Activated naive CD4-positive, alpha-beta T cell (primary cell): ENCODE data around the gene XCL1.
"Not testable (repeated sequence)": the region's sequence is repeated elsewhere in the genome, so short reads cannot be mapped to it uniquely, and the experiment has no call there.

ENCODE experiments used
- DNase-seq, 4 experiments: peaks; one replicate each; lab custom pipeline; 2025; lab: John Stamatoyannopoulos, UW

XCL1 gene

DNA sequence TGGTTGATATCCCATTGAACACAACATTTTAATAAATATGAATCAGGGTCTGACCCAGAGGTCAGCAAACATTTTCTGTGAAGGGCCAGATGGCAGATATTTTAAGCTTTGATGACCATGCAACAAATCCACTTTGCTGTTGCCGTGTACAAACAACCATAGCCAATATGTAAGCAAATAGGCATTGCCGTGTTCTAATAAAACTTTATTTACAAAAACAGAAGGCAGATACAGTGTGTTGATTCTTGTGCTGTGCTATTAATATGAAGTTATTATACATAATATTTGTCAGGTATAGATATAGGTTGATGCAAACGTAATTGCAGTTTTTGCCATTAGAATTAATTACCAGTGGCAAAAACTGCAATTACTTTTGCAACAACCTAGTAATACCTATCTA, 8.8 kb upstream of the XCL1 start:
- no peak for DNase-seq

DNA sequence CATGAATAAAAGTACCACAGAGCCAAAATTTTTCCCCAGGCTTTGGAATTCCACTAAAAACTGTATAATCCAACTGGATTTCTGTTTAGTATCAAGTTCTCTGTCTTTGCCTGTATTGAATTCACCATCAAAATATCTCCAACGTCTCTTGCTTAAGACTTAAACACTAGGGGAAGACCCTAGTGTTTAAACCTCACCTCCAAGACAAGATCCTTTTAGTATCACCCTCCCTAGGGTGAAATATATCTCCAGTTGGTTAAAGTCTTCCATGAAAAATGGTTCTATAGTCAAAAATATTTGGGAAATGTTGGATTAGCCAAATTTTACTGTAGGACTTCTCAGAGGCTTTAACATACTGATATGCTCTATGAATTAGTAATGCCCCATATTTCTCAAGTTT, 8.1 kb upstream of the XCL1 start:
- no peak for DNase-seq

DNA sequence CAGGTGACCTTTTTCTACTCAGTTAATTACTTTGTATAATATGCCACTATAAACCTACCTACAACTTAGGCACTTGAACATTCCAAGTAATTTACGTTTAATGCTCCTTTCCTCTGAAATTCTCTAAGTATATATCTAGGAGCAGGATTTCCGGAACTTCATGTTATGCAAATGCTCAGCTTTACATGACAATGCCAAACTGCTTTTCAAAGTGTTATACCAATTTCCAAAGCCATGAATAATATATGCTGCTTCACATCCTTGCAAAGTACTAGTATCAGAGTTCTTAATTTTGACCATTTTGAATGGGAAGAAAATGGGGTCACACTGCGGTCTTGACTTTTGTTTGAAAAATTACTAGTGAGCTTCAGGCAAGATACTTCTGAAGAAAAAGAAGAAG, 5.8 kb upstream of the XCL1 start:
- DNase-seq, result no peak

DNA sequence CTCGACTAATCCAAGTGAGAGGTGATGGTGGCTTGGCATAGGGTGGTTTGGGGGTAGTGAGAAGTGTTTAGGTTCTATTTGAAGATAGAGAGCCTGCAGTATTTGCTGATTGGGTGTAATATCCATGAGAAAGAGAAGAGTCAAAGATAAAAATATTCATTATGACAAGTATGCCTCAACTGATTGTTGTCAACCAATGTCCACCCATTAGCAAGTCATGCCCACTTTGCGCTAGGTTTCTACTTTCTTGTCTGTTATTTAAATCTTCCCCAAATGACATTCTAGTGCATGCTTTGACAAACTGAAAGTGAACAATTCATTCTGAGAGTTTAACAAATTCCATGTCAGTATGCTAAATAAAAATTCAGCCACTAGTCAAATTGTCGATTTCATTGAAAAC, 3.8 kb upstream of the XCL1 start:
- no peak for DNase-seq

DNA sequence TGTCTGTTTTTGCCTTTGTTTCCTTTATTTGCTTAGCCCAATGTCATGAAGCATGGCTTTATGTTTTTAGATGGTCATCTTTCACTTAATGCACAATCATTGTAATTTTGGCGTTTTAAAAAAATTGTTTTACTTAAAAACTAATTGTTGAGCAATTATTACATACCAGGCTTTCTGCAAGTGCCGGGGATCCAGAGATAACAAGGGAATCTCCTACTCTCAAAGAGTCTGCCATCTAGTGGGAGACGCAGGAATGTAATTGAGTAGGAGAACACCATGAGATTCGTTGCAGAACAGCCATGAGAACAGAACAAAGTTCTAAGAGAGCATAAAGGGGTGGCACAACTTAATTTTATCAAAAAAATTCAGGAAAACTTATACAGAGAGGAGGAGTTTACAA, 2.2 kb upstream of the XCL1 start:
- DNase-seq, result not testable (repeated sequence)

DNA sequence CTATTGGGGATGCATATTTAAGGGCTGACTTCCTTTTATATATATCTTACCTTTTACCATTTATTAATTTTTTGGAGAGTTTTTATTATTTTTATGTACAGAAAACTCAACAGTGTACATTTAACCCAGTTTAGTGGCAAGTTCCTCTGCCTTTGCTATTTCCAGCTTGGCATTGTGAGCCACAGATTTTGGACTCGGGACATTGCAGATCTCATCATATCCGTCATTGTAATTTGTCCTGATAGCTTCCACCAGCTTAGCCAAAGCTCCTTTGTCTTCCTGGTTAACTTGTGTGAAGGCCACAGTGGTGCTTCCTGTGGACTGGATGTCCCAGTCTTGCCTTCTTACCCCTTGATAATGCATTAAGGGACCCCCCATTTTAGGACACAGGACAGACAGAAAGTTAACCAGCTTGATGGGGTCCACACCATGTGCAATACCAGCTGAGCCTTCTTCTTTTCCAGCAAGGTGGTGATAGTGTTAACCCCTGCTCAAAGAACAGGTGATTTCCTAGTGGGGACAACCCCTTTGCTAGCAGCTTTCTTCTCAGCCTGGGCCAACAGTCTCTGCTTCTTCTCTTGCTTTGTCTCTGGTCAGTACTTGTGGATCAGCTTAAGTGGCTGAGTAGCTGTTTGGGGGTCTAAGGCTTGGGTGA, 2.3 kb downstream of the XCL1 start:
- not testable (repeated sequence) for DNase-seq

DNA sequence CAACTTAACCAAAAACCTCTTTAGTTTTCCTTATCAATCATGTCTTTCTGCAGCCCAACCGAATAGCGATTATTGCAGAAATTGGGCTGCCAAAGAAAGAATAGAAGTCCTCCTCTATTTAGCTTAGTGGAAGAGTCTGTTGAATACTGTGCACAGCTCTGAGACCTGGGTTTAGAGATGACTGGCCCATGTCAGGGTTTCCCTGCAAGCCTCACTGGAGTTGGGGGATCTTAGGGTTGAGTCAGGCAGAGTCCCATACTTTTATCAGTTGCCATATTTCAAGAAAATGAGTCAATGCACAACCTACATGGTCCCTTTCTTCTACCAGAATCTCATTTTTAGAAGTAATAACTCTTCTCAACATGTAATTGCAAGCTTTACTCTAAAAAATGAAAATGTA, 3.9 kb downstream of the XCL1 start:
- DNase-seq, result not testable (repeated sequence)

DNA sequence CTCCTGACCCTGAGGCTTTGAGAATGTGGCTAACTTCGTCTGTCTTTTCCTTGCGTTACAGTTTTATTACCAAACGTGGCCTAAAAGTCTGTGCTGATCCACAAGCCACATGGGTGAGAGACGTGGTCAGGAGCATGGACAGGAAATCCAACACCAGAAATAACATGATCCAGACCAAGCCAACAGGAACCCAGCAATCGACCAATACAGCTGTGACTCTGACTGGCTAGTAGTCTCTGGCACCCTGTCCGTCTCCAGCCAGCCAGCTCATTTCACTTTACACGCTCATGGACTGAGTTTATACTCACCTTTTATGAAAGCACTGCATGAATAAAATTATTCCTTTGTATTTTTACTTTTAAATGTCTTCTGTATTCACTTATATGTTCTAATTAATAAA, 4.6 kb downstream of the XCL1 start:
- not testable (repeated sequence) for DNase-seq

DNA sequence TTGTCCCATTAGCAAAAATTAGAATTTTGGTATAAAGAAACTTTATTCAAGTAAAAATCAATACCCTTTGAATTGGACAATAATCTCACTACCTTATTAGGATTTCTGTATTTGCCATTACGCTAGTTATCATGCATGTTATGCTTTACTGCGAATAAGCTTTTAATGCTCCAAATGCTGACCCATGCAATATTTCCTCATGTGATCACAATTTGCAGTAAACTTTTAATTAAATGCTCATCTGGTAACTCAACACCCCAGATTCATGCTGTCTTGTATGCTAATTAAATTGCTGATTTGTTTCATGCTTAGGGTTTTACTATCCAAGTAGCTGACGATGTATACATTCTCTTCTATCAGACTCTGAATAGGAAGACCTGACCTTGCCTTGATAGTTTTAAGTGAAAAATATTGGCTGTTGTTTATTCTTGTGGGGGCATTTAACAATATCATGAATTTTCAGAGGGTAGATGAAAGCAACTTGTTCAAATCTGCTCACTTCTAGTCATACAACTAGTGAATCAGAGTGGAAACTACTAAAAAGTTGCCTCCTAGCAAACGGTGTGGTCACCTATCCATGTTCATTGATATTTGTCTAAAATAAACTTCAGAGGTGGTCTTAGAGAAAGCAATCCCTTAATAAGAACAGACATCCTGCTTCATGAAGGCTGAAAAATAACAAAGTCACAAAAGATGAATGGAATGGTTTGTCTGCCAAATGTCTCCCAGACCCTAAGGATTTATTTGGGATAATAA, 5.6 kb downstream of the XCL1 start:
- DNase-seq, result no peak

DNA sequence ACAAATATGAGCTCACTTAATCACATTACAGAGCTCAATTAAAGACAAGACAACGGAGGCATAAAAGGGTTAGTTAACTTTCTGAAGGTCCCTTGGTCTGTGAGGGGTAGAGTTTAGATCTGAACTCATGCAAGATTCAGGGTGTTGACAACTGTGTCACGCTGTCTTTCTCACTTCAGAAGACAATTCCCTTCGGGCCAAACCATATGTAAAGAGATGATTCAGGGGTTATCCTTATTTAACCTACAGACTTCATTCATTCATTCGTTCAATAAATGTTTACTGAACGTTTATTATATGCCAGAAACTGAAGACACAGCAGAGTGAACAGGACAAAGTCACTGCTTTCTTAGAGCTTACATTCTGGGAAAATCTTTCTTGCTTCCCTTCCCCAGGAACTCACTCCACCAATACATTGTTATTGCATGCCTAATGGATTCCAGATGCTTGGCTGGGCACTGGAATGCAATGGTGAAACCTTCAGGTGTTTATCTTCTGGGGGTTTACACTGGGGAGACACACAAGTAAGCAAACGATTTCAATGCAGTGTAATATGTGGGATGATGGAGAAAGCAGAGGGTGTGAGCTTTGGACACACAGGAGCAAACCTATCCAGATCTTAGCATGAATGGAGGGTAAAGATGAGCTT, 6.4 kb downstream of the XCL1 start:
- no peak for DNase-seq

DNA sequence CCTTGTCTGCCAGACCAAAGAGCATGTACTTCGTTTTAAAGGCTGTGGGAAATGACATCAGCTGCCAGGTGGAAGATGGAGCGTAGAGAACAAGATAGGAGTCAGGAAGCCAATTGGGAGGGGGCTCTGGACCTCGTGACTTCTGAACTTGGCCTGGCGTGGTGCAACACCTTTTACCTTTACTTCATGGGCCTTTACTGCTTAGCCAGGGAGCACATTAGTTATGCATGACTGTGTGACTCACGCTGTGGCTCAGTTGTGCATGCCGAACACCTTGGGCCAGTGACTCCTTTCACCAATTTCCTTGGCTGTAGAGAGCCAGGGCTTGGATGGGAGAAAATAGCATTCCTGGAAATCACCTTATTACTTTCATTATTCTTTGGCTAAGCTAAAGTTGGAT, 7.2 kb downstream of the XCL1 start:
- DNase-seq, result no peak

DNA sequence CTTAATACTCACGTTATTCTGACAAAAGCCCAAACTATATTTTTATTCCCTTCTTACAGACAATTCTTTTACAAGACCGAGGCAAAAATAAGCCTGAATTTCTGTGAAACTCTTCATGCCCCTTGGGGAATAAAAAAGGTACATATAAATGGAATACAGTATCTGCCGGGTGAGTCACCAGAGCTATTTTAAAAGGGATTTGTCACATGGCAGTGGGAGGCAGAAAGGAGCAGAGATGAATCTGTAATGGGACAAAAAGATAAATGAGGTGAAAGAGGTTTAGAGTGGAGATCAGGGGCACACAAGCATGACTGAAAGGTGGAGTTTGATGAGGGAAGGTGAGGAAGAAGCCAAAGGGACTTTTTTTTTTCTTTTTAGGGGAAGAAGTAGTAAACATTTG, 8.8 kb downstream of the XCL1 start:
- DNase-seq, result no peak

DNA sequence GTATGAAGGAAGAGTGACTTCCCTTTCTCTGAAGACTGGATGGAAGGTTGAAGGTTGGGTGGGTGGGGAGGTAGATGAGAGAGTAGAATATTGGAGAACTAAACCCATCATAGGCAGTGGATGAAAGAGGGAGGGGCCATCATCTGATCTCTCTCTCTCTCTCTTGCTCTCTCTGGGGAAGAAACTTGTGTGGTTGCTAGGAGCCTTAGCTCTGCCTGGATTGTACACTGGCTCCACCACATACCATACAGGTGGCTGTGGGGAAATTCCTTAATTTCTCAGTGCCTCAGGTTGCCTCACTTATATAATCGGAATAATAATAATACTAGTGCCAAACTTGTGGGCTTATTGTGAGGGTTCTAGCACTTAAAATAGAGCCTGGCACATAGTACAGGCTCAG, 9.5 kb downstream of the XCL1 start:
- DNase-seq, result no peak

DNA sequence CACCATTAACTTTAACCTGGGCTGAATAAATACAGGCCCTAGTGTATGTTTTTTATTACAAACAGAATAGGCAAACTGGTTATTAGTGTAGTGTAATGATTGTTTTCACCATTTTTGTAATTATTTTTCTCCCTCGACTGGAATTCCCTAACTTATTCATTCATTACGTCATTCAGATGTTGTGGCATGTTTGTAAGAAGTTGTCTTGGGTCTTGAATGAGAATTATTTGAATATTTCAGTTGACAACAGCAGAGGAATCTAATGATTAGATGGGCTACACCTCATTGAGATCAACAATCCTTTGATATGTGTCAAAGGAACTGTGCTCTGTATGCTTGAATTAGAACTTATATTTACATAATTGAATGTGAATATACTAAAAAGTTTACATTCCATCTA, 12.8 kb downstream of the XCL1 start:
- DNase-seq, result no peak

DNA sequence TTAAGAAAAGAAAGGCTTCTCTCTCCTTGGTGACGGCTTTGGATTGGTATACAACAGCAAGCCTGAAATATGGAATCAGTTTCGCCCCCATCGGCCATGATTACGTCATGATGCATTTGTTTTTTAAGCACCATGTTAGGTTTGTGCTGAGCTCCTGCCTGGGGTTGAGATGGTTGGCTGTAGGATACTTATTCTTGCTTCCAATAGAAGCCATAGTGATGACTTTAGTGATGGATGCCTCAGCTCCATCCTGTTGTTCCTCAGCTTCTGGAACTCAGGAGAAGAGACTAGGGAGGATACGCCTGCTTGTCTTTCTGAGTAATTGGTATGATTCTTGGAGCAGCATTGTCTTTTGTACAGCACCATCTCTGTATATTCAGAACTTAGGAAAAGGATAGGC, 14.7 kb downstream of the XCL1 start:
- no peak for DNase-seq

DNA sequence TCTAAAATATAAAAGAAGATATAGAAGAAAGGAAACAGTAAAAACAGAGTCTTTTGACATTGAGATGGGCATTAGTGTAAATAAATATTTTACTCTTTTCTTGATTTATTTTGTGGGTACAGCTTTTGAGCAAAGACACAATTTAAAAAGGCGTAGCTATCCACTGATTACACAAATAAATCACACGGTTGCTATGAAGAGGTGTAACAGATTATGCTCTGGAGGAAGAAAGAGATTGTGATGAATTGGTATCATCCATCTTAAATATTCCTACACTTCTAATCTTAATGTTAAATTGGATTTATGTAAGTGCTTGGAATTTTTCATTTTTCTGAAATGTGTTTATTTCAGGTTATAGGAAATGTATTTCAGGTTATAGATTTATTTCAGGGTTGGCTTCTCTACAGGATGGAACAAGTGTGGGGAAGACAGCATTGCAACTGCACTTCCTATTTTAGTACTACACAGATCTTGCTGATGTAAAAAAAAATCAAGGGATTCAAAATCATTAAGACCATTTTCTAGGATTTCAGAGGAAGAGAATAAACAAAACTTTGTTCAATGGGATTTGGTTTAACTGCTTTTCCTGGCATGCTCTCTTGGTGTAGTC, 15.3 kb downstream of the XCL1 start:
- no peak for DNase-seq

DNA sequence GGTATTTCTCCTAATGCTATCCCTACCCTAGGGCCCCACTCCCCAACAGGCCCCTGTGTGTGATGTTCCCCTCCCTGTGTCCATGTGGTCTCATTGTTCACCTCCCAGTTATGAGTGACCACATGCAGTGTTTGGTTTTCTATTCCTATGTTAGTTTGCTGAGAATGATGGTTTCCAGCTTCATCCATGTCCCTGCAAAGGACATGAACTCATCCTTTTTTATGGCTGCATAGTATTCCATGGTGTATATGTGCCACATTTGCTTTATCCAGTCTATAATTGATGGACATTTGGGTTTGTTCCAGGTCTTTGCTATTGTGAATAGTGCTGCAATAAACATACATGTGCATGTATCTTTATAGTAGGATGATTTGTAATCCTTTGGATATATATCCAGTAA, 19.0 kb downstream of the XCL1 start:
- not testable (repeated sequence) for DNase-seq

DNA sequence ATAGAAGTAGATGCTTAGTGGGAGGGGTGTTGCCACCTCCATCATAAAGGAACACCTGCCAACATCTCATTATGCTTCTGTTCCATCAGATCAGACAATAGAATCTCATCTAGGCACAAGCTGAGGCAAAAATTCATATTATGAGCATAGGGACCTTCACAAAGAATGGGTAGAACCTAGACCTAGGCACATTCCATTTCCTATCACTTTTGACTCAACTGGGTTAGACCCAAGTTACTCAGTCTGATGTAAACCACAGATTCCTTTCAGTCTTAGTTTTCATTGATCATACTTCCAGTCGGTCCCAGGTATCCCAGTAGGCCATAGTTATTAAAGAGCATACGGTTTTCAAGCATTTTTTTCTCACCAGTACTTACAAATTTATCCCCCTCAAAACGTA, 21.7 kb downstream of the XCL1 start:
- no peak for DNase-seq

DNA sequence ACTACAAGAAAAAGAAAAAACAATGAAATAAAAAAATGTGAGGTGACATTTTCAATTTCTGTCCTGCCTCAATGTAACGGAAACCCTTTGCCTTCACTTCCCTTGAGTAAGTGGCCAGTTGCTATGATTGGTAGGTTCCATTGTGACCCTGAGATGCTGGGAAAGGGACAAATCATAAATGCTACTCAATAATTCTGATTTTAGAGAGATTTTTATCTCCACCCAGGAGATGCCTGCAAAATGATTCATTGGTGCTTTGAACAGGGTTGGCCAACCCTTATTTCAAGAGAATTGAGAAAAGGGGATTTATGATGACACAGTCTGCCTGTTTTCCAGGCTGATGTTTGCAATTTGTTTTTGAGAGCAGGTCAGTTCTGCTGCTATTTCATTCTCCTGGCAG, 22.5 kb downstream of the XCL1 start:
- no peak for DNase-seq

DNA sequence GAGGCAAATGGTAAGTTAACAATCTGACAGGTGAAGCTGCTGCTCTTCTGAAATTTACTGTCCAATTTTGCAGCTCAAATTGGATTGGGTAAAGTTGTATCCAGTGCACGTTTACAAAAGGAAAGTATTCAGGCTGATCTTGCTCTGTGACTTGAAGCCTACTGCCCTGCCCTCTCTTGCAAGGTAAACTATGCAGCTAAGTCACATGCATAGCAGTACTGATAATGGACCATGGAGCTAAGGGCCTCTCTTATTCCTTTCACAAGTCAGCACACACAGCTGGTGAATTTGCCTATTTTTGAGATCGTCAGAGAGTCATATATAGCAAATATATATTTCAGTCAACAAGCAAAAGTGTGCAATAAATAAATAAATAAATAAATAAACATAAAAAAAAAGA, 23.2 kb downstream of the XCL1 start:
- DNase-seq, result no peak

DNA sequence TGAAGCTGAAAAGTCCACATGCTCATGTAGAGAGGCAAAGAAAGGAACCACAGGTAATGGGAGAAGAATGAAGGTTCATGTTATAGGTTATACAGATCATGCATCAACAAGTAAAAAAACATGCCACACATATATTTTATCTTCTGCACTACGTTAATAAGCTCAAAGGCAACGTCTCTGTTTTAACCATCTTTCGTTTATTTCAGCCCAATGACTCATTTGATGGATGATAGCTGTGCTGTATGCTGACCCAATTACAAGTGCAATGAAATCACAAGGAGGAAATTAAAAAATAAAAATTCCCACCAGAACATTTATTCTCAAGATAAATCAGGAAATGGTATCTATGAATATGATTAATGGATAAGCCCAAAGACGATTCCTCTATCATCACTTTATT, 24.6 kb downstream of the XCL1 start:
- no peak for DNase-seq

DNA sequence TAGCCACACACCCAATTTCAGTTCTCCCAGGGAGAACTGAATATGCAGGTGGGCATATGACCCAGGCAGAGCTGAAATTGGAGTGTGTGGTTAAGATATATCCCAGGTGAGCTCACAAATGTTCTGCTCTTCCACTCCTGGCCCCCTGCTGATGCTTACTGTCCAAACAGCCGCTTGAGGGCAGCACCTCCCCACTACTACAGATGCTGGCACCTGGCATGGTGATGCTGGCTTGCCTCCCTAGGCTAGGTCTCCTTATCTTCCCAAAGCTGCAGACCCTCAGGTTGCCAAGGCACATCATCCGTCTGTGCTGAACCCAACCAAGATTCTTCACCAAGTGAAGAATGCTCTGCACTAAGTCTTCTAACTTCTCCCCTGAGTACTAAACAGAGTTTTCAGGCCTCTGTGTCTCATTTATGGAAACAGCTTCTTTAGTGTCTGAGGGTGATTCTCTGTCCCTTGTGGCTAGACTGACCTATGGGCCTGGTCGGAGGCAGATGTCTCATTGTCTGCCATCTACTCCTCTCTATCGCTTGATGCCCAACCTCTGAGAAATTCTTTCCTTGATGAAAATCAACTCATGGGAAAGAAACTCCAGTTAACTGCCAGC, 27.2 kb downstream of the XCL1 start:
- peak; percentile 12 to 51 (median 22) for DNase-seq

DNA sequence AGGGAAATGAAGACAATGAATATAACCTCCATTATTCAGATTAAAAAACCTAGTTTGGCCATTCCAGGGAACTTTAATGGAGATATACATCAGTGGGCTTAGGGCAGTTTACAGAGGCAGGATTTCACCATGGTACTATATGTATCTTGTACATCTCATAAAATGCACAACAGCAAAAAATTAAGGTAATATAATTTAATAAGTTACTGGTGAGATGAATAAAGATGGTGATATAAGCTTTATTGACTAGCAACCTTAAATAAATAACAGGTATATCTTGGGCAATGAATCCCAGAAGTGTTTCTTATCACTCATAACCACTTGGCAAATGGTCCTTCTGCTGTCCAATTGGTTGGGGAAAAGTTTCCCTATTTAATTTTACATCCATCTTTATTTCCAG, 29.0 kb downstream of the XCL1 start:
- DNase-seq, result no peak
